ENCODE results near the gene TMPRSS12. TPM values are rescaled to one million over a fixed set of nuclear protein-coding genes. Genes with fewer than 3 reads are reported as not detected.

Gene TMPRSS12
- total RNA-seq, 3 donors from 2014 or later: not detected

- no peaks in the 10 kb centered on the region for H3K27me3 ChIP-seq
- H3K4me3 ChIP-seq: peak overlapping the region in 1 of 3 donors; percentile 34
- H3K9me3 ChIP-seq: peaks cover 9 to 14% of the 10 kb centered on the region in 2 donors
- H3K27ac ChIP-seq: peak overlapping the region; percentile 74 to 87
- intact Hi-C loops (cut with DNase I; ENCODE audit: low total_unique reads): no loop called here
- no peaks in the 10 kb centered on the region for H3K36me3 ChIP-seq
- TF ChIP-seq POLR2A (IDR thresholded peaks at IDR 0.05) (no peak), CTCF (IDR thresholded peaks at IDR 0.05) (no peak), POLR2AphosphoS5 (IDR thresholded peaks at IDR 0.05) (no peak)
- H3K4me1 ChIP-seq: peaks cover 9 to 15% of the 10 kb centered on the region in 2 donors
- DNase-seq (ENCODE audit: low spot score in 2 of 2): no peak
Measured at GRCh38 chr12:50934371-50934851, 91.7 kb downstream of the TMPRSS12 start.

- peak overlapping the region in 1 of 3 donors; percentile 34 for H3K4me3 ChIP-seq
- TF ChIP-seq POLR2A (IDR thresholded peaks at IDR 0.05) (no peak), POLR2AphosphoS5 (IDR thresholded peaks at IDR 0.05) (no peak), CTCF (IDR thresholded peaks at IDR 0.05) (no peak)
- peaks cover 9 to 15% of the 10 kb centered on the region in 2 donors for H3K4me1 ChIP-seq
- intact Hi-C loops (cut with DNase I; ENCODE audit: low total_unique reads): no loop called here
- peak overlapping the region; percentile 74 to 87 for H3K27ac ChIP-seq
- peaks cover 9 to 14% of the 10 kb centered on the region in 2 donors for H3K9me3 ChIP-seq
- no peaks in the 10 kb centered on the region for H3K36me3 ChIP-seq
- H3K27me3 ChIP-seq: no peaks in the 10 kb centered on the region
- no peak for DNase-seq (ENCODE audit: low spot score in 2 of 2)
Measured at GRCh38 chr12:50934981-50935807, 92.5 kb downstream of the TMPRSS12 start.

- H3K27me3 ChIP-seq: no peaks in the 10 kb centered on the region
- TF ChIP-seq CTCF (IDR thresholded peaks at IDR 0.05): no peak
- TF ChIP-seq POLR2A (IDR thresholded peaks at IDR 0.05): no peak
- TF ChIP-seq POLR2AphosphoS5 (IDR thresholded peaks at IDR 0.05): no peak
- H3K36me3 ChIP-seq: no peaks in the 10 kb centered on the region
- H3K9me3 ChIP-seq: peaks cover 9 to 14% of the 10 kb centered on the region in 2 donors
- peak overlapping the region in 1 of 2 donors; percentile 11 for H3K27ac ChIP-seq
- DNase-seq (ENCODE audit: low spot score in 2 of 2): no peak
- H3K4me3 ChIP-seq: no peak overlapping the region
- intact Hi-C loops (cut with DNase I; ENCODE audit: low total_unique reads): no loop called here
- H3K4me1 ChIP-seq: peaks cover 9 to 15% of the 10 kb centered on the region in 2 donors
Measured at GRCh38 chr12:50936821-50937530, 94.2 kb downstream of the TMPRSS12 start.

Other genes starting within 250 kb of the TMPRSS12 start
- 10 to 100 TPM; 22.2 to 32.2 (median 27.2) TPM for gene ATF1, start 78.8 kb upstream of the TMPRSS12 start, total RNA-seq
- not detected for gene HIGD1C, start 109.6 kb downstream of the TMPRSS12 start, total RNA-seq
- 100 to 1,000 TPM in 1 of 3 donors, 10 to 100 TPM in 2; 52.2 to 103 (median 91.0) TPM for gene SLC11A2, start 183.5 kb downstream of the TMPRSS12 start, total RNA-seq
- gene LETMD1, start 205.4 kb downstream of the TMPRSS12 start, total RNA-seq: 10 to 100 TPM; 63.6 to 92.0 (median 82.1) TPM
- gene CSRNP2, start 240.7 kb downstream of the TMPRSS12 start, total RNA-seq: 10 to 100 TPM; 20.2 to 37.3 (median 35.7) TPM